HCT116 (cell line): ENCODE results near the gene STEAP1. TPM values are rescaled to one million over a fixed set of nuclear protein-coding genes. Genes with fewer than 3 reads are reported as not detected.

ENCODE experiments used
- ATAC-seq: fragments of 200-7000 bp; cut with Tn5 transposase; 2 replicates; pipeline ENCODE4 v1.9.1; 2020; ENCODE audit warnings: mild to moderate bottlenecking, moderate library complexity
- BruUV-seq: library from RNA; stranded (reverse); fragments of 400-500 nt; replicated peaks from 2 replicates; lab custom pipeline; 2021; lab: Mats Ljungman, UMichigan
- CTCF ChIA-PET: fragments of 300-600 bp; sonication (Branson Sonifier 250); formaldehyde crosslinking; loops from one replicate; lab custom pipeline; 2021; ENCODE audit warnings: antibody characterized with exemption; lab: Charles Lee
- POLR2A ChIA-PET: fragments of 300-600, 350-600 bp; sonication (Branson Sonifier 250); formaldehyde crosslinking; loops from one replicate; lab custom pipeline; 2021; ENCODE audit warnings: antibody characterized with exemption; lab: Charles Lee
- RAD21 ChIA-PET, 2 experiments: fragments of 300-600 bp; sonication (Branson Sonifier 250); formaldehyde crosslinking; loops; one replicate each; lab custom pipeline; 2023; ENCODE audit warnings: low total read pairs in 2 of 2; ENCODE audit not compliant: uncharacterized antibody in 2 of 2, unreplicated experiment in 2 of 2, low non-redundant PET in 1 of 2; lab: Charles Lee
- DNase-seq: peaks from one replicate; pipeline ENCODE4 v3.0.0-alpha.2; 2010; ENCODE audit warnings: low read depth, low spot score
- H2AFZ ChIP-seq: fragments of 200-600 bp; shearing (Covaris generic), sonication (generic); 2 replicates; pipeline ENCODE4 v1.6.1; 2017; ENCODE audit warnings: low read depth, mixed run types, mixed read lengths, antibody characterized with exemption, low read length; ENCODE audit not compliant: poor library complexity, severe bottlenecking
- H3K27ac ChIP-seq: 2 replicates; pipeline ENCODE4 v1.5.1; 2012; ENCODE audit warnings: low read depth, low read length
- H3K27me3 ChIP-seq: fragments of 200-600 bp; sonication (generic); 2 replicates; pipeline ENCODE4 v1.6.1; 2016; ENCODE audit warnings: mixed run types, low read length, mixed read lengths; ENCODE audit not compliant: insufficient read depth
- H3K36me3 ChIP-seq, 2 experiments: fragments of 200-500 bp in 1 of 2; fragments of 200-600 bp in 1 of 2; sonication (Bioruptor generic) in 1 of 2; sonication (generic) in 1 of 2; 2 replicates each; pipeline versions ENCODE4 v1.5.1 to v1.6.1; 2014 to 2016; ENCODE audit warnings: low read length in 2 of 2, inconsistent platforms in 1 of 2, mixed read lengths in 1 of 2, mixed run types in 1 of 2; ENCODE audit not compliant: insufficient read depth in 2 of 2, control insufficient read depth in 1 of 2
- H3K4me1 ChIP-seq, 2 experiments: fragments of 200-600 bp in 1 of 2; sonication (generic) in 1 of 2; 2 replicates each; pipeline versions ENCODE4 v1.5.1 to v1.6.1; 2012 to 2017; ENCODE audit warnings: low read length in 2 of 2, inconsistent platforms in 1 of 2, mild to moderate bottlenecking in 1 of 2, mixed read lengths in 1 of 2, mixed run types in 1 of 2, moderate library complexity in 1 of 2; ENCODE audit not compliant: insufficient read depth in 2 of 2, control insufficient read depth in 1 of 2
- H3K4me2 ChIP-seq: fragments of 200-600 bp; sonication (generic); 2 replicates; pipeline ENCODE4 v1.6.1; 2017; ENCODE audit warnings: mixed run types, low read length, mixed read lengths
- H3K4me3 ChIP-seq, 2 experiments: fragments of 200-600 bp in 1 of 2; sonication (generic) in 1 of 2; replicated peaks in 1 of 2; 2 replicates each; pipeline ENCODE4 v1.5.1; 2011 to 2016; ENCODE audit warnings: low read length in 2 of 2, control low read depth in 1 of 2, low read depth in 1 of 2, mild to moderate bottlenecking in 1 of 2, mixed read lengths in 1 of 2, mixed run types in 1 of 2
- H3K79me2 ChIP-seq: fragments of 200-600 bp; sonication (generic); 2 replicates; pipeline ENCODE4 v1.6.1; 2017; ENCODE audit warnings: mild to moderate bottlenecking, mixed run types, low read length, moderate library complexity, mixed read lengths; ENCODE audit not compliant: insufficient read depth
- H3K9ac ChIP-seq: fragments of 200-600 bp; sonication (generic); 2 replicates; pipeline ENCODE4 v1.6.1; 2016; ENCODE audit warnings: low read length, mixed read lengths
- H3K9me2 ChIP-seq: fragments of 200-600 bp; sonication (generic), shearing (Covaris generic); 2 replicates; pipeline ENCODE4 v1.6.1; 2017; ENCODE audit warnings: mixed run types, mild to moderate bottlenecking, moderate library complexity; ENCODE audit not compliant: insufficient read depth
- H3K9me3 ChIP-seq, 2 experiments: fragments of 200-500 bp in 1 of 2; fragments of 200-600 bp in 1 of 2; sonication (Bioruptor generic) in 1 of 2; sonication (generic) in 1 of 2; 2 replicates each; pipeline ENCODE4 v1.6.1; 2014 to 2017; ENCODE audit warnings: low read length in 2 of 2, mixed read lengths in 2 of 2, inconsistent platforms in 1 of 2, low read depth in 1 of 2, mild to moderate bottlenecking in 1 of 2, mixed run types in 1 of 2, moderate library complexity in 1 of 2; ENCODE audit not compliant: control insufficient read depth in 1 of 2, insufficient read depth in 1 of 2
- H4K20me1 ChIP-seq: fragments of 200-600 bp; sonication (generic), shearing (Covaris generic); 2 replicates; pipeline ENCODE4 v1.6.1; 2017; ENCODE audit warnings: mixed run types, mild to moderate bottlenecking, moderate library complexity; ENCODE audit not compliant: insufficient read depth
- ELF1 ChIP-seq: IDR thresholded peaks from 2 replicates; pipeline ENCODE4 v1.6.1; 2012; ENCODE audit warnings: low read depth, borderline replicate concordance
- EZH2 ChIP-seq: fragments of 200-600 bp; sonication (generic); IDR thresholded peaks from 2 replicates; pipeline ENCODE4 v1.6.1; 2017; ENCODE audit warnings: antibody characterized with exemption, mixed run types
- EZH2phosphoT487 ChIP-seq: fragments of 200-600 bp; IDR thresholded peaks from 2 replicates; pipeline ENCODE4 v1.6.1; 2018; ENCODE audit warnings: antibody characterized with exemption, borderline replicate concordance
- FOSL1 ChIP-seq: IDR thresholded peaks from 2 replicates; pipeline ENCODE4 v1.6.1; 2012; ENCODE audit warnings: low read depth
- POLR2A ChIP-seq: IDR thresholded peaks from 2 replicates; pipeline ENCODE4 v1.7.0; 2011; ENCODE audit warnings: borderline replicate concordance; ENCODE audit not compliant: insufficient read depth, insufficient read length; ENCODE audit errors: extremely low read depth
- POLR2AphosphoS5 ChIP-seq: IDR thresholded peaks from 2 replicates; pipeline ENCODE4 v1.6.1; 2011; ENCODE audit warnings: mild to moderate bottlenecking, low read depth, low read length, moderate library complexity
- RAD21 ChIP-seq: IDR thresholded peaks from 2 replicates; pipeline ENCODE4 v1.6.1; 2012; ENCODE audit warnings: low read depth, mild to moderate bottlenecking
- SIN3A ChIP-seq: IDR thresholded peaks from 2 replicates; pipeline ENCODE4 v1.6.1; 2012; ENCODE audit warnings: low read depth
- ZNF274 ChIP-seq: fragments of 200-500 bp; sonication (Bioruptor generic); IDR thresholded peaks from 2 replicates; pipeline ENCODE4 v1.6.1; 2014; ENCODE audit warnings: mild to moderate bottlenecking, low read depth, low read length, inconsistent platforms
- intact Hi-C: fragments of 100-400 bp; cut with micrococcal nuclease; formaldehyde crosslinking; loops from 2 replicates; pipeline ENCODE4 v1.10.0; 2022
- total RNA-seq: library from RNA; stranded (reverse); gene quantifications from one replicate; pipeline ENCODE4 v1.2.1, GENCODE V29; 2021; ENCODE audit not compliant: unreplicated experiment
- TF ChIP-seq, protein P1 (sequence below), 3 experiments: fragments of 200-600 bp in 1 of 3; sonication (generic) in 1 of 3; IDR thresholded peaks in 2 of 3; conservative IDR thresholded peaks in 1 of 3; 2 replicates each; pipeline ENCODE4 v1.5.1; 2012 to 2017; ENCODE audit warnings: low read depth in 2 of 3, low read length in 2 of 3, antibody characterized with exemption in 1 of 3, borderline replicate concordance in 1 of 3, control low read depth in 1 of 3, mild to moderate bottlenecking in 1 of 3, mixed read lengths in 1 of 3, mixed run types in 1 of 3, moderate library complexity in 1 of 3; ENCODE audit not compliant: insufficient read depth in 1 of 3
- TF ChIP-seq, protein P2 (sequence below): IDR thresholded peaks from 2 replicates; pipeline ENCODE4 v1.6.1; 2012
- TF ChIP-seq, protein P3 (sequence below): IDR thresholded peaks from 2 replicates; pipeline ENCODE4 v1.6.1; 2012

The STEAP1 gene
- total RNA-seq, 1 experiment from 2014 or later, result 18.8 TPM

DNA sequence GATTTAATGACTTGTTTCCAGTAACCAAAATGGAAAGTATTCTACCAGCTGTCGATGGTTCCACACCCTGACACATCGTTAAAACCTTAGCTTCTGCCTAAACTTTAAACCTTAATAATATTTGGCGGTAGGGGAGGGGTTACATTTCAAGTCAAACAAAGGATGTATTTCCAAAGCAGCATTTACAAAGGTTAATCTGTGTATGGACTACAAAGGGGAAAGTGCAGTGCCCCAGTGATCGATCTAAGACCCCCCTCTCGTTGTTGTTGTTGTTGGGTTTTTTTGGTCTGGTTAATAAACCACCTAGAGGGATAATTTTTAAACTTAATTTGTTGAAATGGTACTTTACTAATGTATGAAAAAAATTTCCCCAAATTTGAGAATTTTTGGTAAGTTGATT is 56.2 kb downstream of the STEAP1 start:
- H3K27me3 ChIP-seq, result no peaks in the 10 kb centered on the region
- H3K79me2 ChIP-seq, result peaks cover 4% of the 10 kb centered on the region; the same call in 1 of the 2 replicates
- POLR2A ChIA-PET, result no interaction called here
- intact Hi-C loops, result loop anchor here (2.0 to 5.0 kb wide), 2 partner anchors 32 to 53 kb away; no protein-coding TSS in a partner anchor
- H3K9ac ChIP-seq, result no peak overlapping the region
- RAD21 ChIA-PET, result no interaction called here
- no peak overlapping the region for H3K27ac ChIP-seq
- TF ChIP-seq, protein P1, sequence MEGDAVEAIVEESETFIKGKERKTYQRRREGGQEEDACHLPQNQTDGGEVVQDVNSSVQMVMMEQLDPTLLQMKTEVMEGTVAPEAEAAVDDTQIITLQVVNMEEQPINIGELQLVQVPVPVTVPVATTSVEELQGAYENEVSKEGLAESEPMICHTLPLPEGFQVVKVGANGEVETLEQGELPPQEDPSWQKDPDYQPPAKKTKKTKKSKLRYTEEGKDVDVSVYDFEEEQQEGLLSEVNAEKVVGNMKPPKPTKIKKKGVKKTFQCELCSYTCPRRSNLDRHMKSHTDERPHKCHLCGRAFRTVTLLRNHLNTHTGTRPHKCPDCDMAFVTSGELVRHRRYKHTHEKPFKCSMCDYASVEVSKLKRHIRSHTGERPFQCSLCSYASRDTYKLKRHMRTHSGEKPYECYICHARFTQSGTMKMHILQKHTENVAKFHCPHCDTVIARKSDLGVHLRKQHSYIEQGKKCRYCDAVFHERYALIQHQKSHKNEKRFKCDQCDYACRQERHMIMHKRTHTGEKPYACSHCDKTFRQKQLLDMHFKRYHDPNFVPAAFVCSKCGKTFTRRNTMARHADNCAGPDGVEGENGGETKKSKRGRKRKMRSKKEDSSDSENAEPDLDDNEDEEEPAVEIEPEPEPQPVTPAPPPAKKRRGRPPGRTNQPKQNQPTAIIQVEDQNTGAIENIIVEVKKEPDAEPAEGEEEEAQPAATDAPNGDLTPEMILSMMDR (IDR thresholded peaks at IDR 0.05 in 2 of 3, conservative IDR thresholded peaks at IDR 0.05 in 1 of 3; ENCODE audit: borderline replicate concordance in 1 of 3, insufficient read depth in 1 of 3, low read depth in 2 of 3, low read length in 2 of 3), result no peak
- TF ChIP-seq, protein P2, sequence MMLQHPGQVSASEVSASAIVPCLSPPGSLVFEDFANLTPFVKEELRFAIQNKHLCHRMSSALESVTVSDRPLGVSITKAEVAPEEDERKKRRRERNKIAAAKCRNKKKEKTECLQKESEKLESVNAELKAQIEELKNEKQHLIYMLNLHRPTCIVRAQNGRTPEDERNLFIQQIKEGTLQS, result no peak
- no peak for TF ChIP-seq EZH2
- TF ChIP-seq, protein P3, sequence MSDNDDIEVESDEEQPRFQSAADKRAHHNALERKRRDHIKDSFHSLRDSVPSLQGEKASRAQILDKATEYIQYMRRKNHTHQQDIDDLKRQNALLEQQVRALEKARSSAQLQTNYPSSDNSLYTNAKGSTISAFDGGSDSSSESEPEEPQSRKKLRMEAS, result no peak
- TF ChIP-seq FOSL1, result no peak
- no peak for TF ChIP-seq POLR2AphosphoS5
- TF ChIP-seq ELF1, result no peak
- no peak for TF ChIP-seq POLR2A
- TF ChIP-seq RAD21, result no peak
- no peak for TF ChIP-seq ZNF274
- TF ChIP-seq SIN3A, result no peak
- TF ChIP-seq EZH2phosphoT487, result no peak
- H3K36me3 ChIP-seq, result no peaks in the 10 kb centered on the region
- no peaks in the 10 kb centered on the region for H4K20me1 ChIP-seq
- no TSS peak for BruUV-seq
- CTCF ChIA-PET, result interaction anchor here (1.0 kb wide), 1 partner anchor 54 kb away, joined by 3 read pairs; no protein-coding TSS in a partner anchor
- peaks cover 9 to 22% of the 10 kb centered on the region in 2 experiments for H3K4me1 ChIP-seq
- no peak for DNase-seq
- no peak overlapping the region for H3K4me3 ChIP-seq
- no peaks in the 10 kb centered on the region for H3K9me3 ChIP-seq
- no peak overlapping the region for H3K4me2 ChIP-seq
- H2AFZ ChIP-seq, result peak overlapping the region; percentile 38
- H3K9me2 ChIP-seq, result no peaks in the 10 kb centered on the region
- no peak for ATAC-seq
